Activated CD4-positive, alpha-beta memory T cell treated with anti-CD3 and anti-CD28 coated beads for 36 hours (primary cell): ENCODE results near the gene GPR3. TPM values are rescaled to one million over a fixed set of nuclear protein-coding genes. Genes with fewer than 3 reads are reported as not detected.

ENCODE experiments used
- CTCF ChIA-PET: fragments of 350-600 bp; sonication (Branson Sonifier 250); formaldehyde crosslinking; loops from one replicate; lab custom pipeline; 2021; ENCODE audit warnings: antibody characterized with exemption, inconsistent platforms; lab: Charles Lee
- POLR2A ChIA-PET: fragments of 350-600 bp; sonication (Branson Sonifier 250); formaldehyde crosslinking; loops from one replicate; lab custom pipeline; 2021; ENCODE audit warnings: antibody characterized with exemption; lab: Charles Lee
- DNase-seq: peaks from one replicate; pipeline ENCODE4 v3.0.0-alpha.2; 2020
- H3K27ac Mint-ChIP-seq: one replicate; pipeline ENCODE4 v1.8.0; 2021; ENCODE audit warnings: mixed read lengths
- H3K27me3 Mint-ChIP-seq: one replicate; pipeline ENCODE4 v1.8.0; 2021; ENCODE audit warnings: mixed read lengths
- H3K36me3 Mint-ChIP-seq: one replicate; pipeline ENCODE4 v1.8.0; 2021; ENCODE audit warnings: mixed read lengths
- H3K4me1 Mint-ChIP-seq: one replicate; pipeline ENCODE4 v1.8.0; 2021; ENCODE audit warnings: low read depth, mixed read lengths
- H3K4me3 Mint-ChIP-seq: one replicate; pipeline ENCODE4 v1.8.0; 2021; ENCODE audit warnings: mild to moderate bottlenecking, mixed read lengths
- H3K9me3 Mint-ChIP-seq: one replicate; pipeline ENCODE4 v1.8.0; 2021; ENCODE audit warnings: mixed read lengths
- intact Hi-C: fragments of 100-400 bp; cut with micrococcal nuclease; formaldehyde crosslinking; loops from one replicate; pipeline ENCODE4 v1.15.1; 2023
- total RNA-seq, 2 experiments: library from RNA; stranded (reverse); gene quantifications; one replicate each; pipeline ENCODE4 v1.2.3, GENCODE V29; 2021

GPR3 gene
- total RNA-seq, 2 experiments from 2014 or later: 1.3 to 1.5 TPM

GRCh38 chr1:27351541-27352107 is 40.8 kb upstream of the GPR3 start:
- Mint-ChIP-seq H3K36me3 (peaks cover 1% of the 10 kb centered on the region), H3K4me1 (peaks cover 21% of the 10 kb centered on the region), H3K27me3 (no peaks in the 10 kb centered on the region), H3K4me3 (no peak overlapping the region), H3K9me3 (no peaks in the 10 kb centered on the region), H3K27ac (no peak overlapping the region)
- ChIA-PET CTCF (interaction anchor here (0.8 to 1.6 kb wide), 3 partner anchors 18 to 55 kb away, joined by 4 to 5 read pairs (median 5); no protein-coding TSS in a partner anchor), POLR2A (no interaction called here)
- intact Hi-C loops: no loop called here
- DNase-seq: no peak

GRCh38 chr1:27353166-27353565 is 39.3 kb upstream of the GPR3 start:
- intact Hi-C loops: no loop called here
- CTCF ChIA-PET: interaction anchor here (1.1 to 7.1 kb wide), 3 partner anchors 11 to 41 kb away, joined by 3 to 80 read pairs (median 16); partner anchors contain the start of gene SYTL1

GRCh38 chr1:27353629-27354028 is 38.8 kb upstream of the GPR3 start:
- Mint-ChIP-seq H3K9me3 (no peaks in the 10 kb centered on the region), H3K27ac (no peak overlapping the region), H3K4me1 (peaks cover 30% of the 10 kb centered on the region), H3K27me3 (no peaks in the 10 kb centered on the region), H3K4me3 (no peak overlapping the region), H3K36me3 (no peaks in the 10 kb centered on the region)
- CTCF ChIA-PET: interaction anchor here (0.6 to 7.1 kb wide), 5 partner anchors 11 to 48 kb away, joined by 3 to 80 read pairs (median 3); partner anchors contain the start of genes MAP3K6 and SYTL1
- POLR2A ChIA-PET: no interaction called here
- intact Hi-C loops: no loop called here
- no peak for DNase-seq

More at GRCh38 chr1:27353166-27353565, 39.3 kb upstream of the GPR3 start:
- POLR2A ChIA-PET: interaction anchor here (1.2 kb wide), 1 partner anchor 12 kb away, joined by 4 read pairs; no protein-coding TSS in a partner anchor
- Mint-ChIP-seq H3K27ac (no peak overlapping the region), H3K9me3 (no peaks in the 10 kb centered on the region), H3K36me3 (no peaks in the 10 kb centered on the region), H3K4me3 (no peak overlapping the region), H3K4me1 (peaks cover 30% of the 10 kb centered on the region), H3K27me3 (no peaks in the 10 kb centered on the region)
- no peak for DNase-seq

- no peak for DNase-seq
- no peaks in the 10 kb centered on the region for H3K27me3 Mint-ChIP-seq
- H3K36me3 Mint-ChIP-seq: no peaks in the 10 kb centered on the region
- no peaks in the 10 kb centered on the region for H3K9me3 Mint-ChIP-seq
- CTCF ChIA-PET: interaction anchor here (1.3 to 7.1 kb wide), 8 partner anchors 10 to 61 kb away, joined by 3 to 80 read pairs (median 36); partner anchors contain the start of genes MAP3K6 and SYTL1
- no peak overlapping the region for H3K4me3 Mint-ChIP-seq
- H3K4me1 Mint-ChIP-seq: peaks cover 43% of the 10 kb centered on the region
- peak overlapping the region; percentile 23 for H3K27ac Mint-ChIP-seq
- intact Hi-C loops: loop anchor here (2.0 kb wide), 1 partner anchor 13 kb away; the partner anchor contains the start of gene SYTL1
- POLR2A ChIA-PET: no interaction called here
Observed at GRCh38 chr1:27355683-27356082, 36.7 kb upstream of the GPR3 start.

- Mint-ChIP-seq H3K9me3 (no peaks in the 10 kb centered on the region), H3K4me1 (peaks cover 43% of the 10 kb centered on the region), H3K4me3 (peak overlapping the region; percentile 68), H3K27me3 (no peaks in the 10 kb centered on the region), H3K27ac (peak overlapping the region; percentile 8), H3K36me3 (no peaks in the 10 kb centered on the region)
- POLR2A ChIA-PET: interaction anchor here (2.0 kb wide), 1 partner anchor 10 kb away, joined by 11 read pairs; the partner anchor contains the start of gene MAP3K6
- CTCF ChIA-PET: interaction anchor here (0.6 to 7.1 kb wide), 13 partner anchors 10 to 450 kb away, joined by 3 to 80 read pairs (median 26); partner anchors contain the start of genes GPR3, MAP3K6 and SYTL1
- no peak for DNase-seq
- intact Hi-C loops: loop anchor here (2.0 kb wide), 1 partner anchor 13 kb away; the partner anchor contains the start of gene SYTL1
Observed at GRCh38 chr1:27356277-27356618, 36.2 kb upstream of the GPR3 start.

- peak; percentile 69 for DNase-seq
- no peaks in the 10 kb centered on the region for H3K36me3 Mint-ChIP-seq
- no peaks in the 10 kb centered on the region for H3K27me3 Mint-ChIP-seq
- ChIA-PET POLR2A (interaction anchor here (2.0 kb wide), 1 partner anchor 9 kb away, joined by 11 read pairs; the partner anchor contains the start of gene MAP3K6), CTCF (interaction anchor here (0.6 to 7.1 kb wide), 26 partner anchors 9 to 450 kb away, joined by 3 to 80 read pairs (median 8); partner anchors contain the start of genes AHDC1, CD164L2, GPR3 and IFI6)
- no peaks in the 10 kb centered on the region for H3K9me3 Mint-ChIP-seq
- intact Hi-C loops: loop anchor here (1.0 to 2.0 kb wide), 2 partner anchors 14 to 36 kb away; partner anchors contain the start of genes GPR3 and SYTL1
- H3K27ac Mint-ChIP-seq: peak overlapping the region; percentile 81
- H3K4me3 Mint-ChIP-seq: peak overlapping the region; percentile 68
- peaks cover 43% of the 10 kb centered on the region for H3K4me1 Mint-ChIP-seq
Observed at GRCh38 chr1:27356619-27357280, 35.7 kb upstream of the GPR3 start.

- DNase-seq: peak; percentile 89
- H3K36me3 Mint-ChIP-seq: no peaks in the 10 kb centered on the region
- ChIA-PET CTCF (interaction anchor here (0.6 to 7.1 kb wide), 28 partner anchors 9 to 697 kb away, joined by 3 to 80 read pairs (median 7); partner anchors contain the start of genes AHDC1, CD164L2, GPR3 and IFI6), POLR2A (interaction anchor here (2.0 kb wide), 1 partner anchor 8 kb away, joined by 11 read pairs; the partner anchor contains the start of gene MAP3K6)
- no peaks in the 10 kb centered on the region for H3K9me3 Mint-ChIP-seq
- H3K27me3 Mint-ChIP-seq: no peaks in the 10 kb centered on the region
- H3K27ac Mint-ChIP-seq: peak overlapping the region; percentile 81
- peak overlapping the region; percentile 68 for H3K4me3 Mint-ChIP-seq
- peaks cover 43% of the 10 kb centered on the region for H3K4me1 Mint-ChIP-seq
- intact Hi-C loops: loop anchor here (1.0 to 2.0 kb wide), 2 partner anchors 15 to 35 kb away; partner anchors contain the start of genes GPR3 and SYTL1
Observed at GRCh38 chr1:27357281-27358037, 35.0 kb upstream of the GPR3 start.

- peaks cover 43% of the 10 kb centered on the region for H3K4me1 Mint-ChIP-seq
- ChIA-PET CTCF (interaction anchor here (0.6 to 7.1 kb wide), 23 partner anchors 8 to 696 kb away, joined by 3 to 80 read pairs (median 16); partner anchors contain the start of genes AHDC1, CD164L2, FCN3 and GPR3), POLR2A (interaction anchor here (2.0 kb wide), 1 partner anchor 8 kb away, joined by 11 read pairs; the partner anchor contains the start of gene MAP3K6)
- intact Hi-C loops: no loop called here
- H3K36me3 Mint-ChIP-seq: no peaks in the 10 kb centered on the region
- no peaks in the 10 kb centered on the region for H3K9me3 Mint-ChIP-seq
- H3K27me3 Mint-ChIP-seq: no peaks in the 10 kb centered on the region
- H3K4me3 Mint-ChIP-seq: peak overlapping the region; percentile 68
- DNase-seq: no peak
- H3K27ac Mint-ChIP-seq: no peak overlapping the region
Observed at GRCh38 chr1:27358038-27358927, 34.1 kb upstream of the GPR3 start.

- no peaks in the 10 kb centered on the region for H3K9me3 Mint-ChIP-seq
- ChIA-PET POLR2A (no interaction called here), CTCF (interaction anchor here (0.6 to 7.1 kb wide), 13 partner anchors 7 to 304 kb away, joined by 3 to 80 read pairs (median 31); partner anchors contain the start of genes AHDC1, CD164L2, FCN3 and GPR3)
- no peaks in the 10 kb centered on the region for H3K27me3 Mint-ChIP-seq
- intact Hi-C loops: no loop called here
- H3K4me3 Mint-ChIP-seq: peak overlapping the region; percentile 9
- no peak overlapping the region for H3K27ac Mint-ChIP-seq
- H3K4me1 Mint-ChIP-seq: peaks cover 41% of the 10 kb centered on the region
- no peak for DNase-seq
- no peaks in the 10 kb centered on the region for H3K36me3 Mint-ChIP-seq
Observed at GRCh38 chr1:27358928-27359313, 33.5 kb upstream of the GPR3 start.

- H3K9me3 Mint-ChIP-seq: no peaks in the 10 kb centered on the region
- intact Hi-C loops: no loop called here
- POLR2A ChIA-PET: no interaction called here
- no peaks in the 10 kb centered on the region for H3K36me3 Mint-ChIP-seq
- H3K4me1 Mint-ChIP-seq: peaks cover 44% of the 10 kb centered on the region
- no peaks in the 10 kb centered on the region for H3K27me3 Mint-ChIP-seq
- CTCF ChIA-PET: interaction anchor here (4.2 to 7.1 kb wide), 4 partner anchors 17 to 246 kb away, joined by 31 to 80 read pairs (median 44); partner anchors contain the start of genes AHDC1 and SYTL1
- peak overlapping the region; percentile 66 for H3K4me3 Mint-ChIP-seq
- no peak overlapping the region for H3K27ac Mint-ChIP-seq
- no peak for DNase-seq
Observed at GRCh38 chr1:27359822-27360158, 32.6 kb upstream of the GPR3 start.
